Activated effector memory CD4-positive, alpha-beta T cell treated with anti-CD3 and anti-CD28 coated beads, Interleukin-2, amount 50 U/mL, for 16 hours (primary cell): ENCODE data around the gene NACAD.

ENCODE experiments used
- DNase-seq: peaks from one replicate; pipeline ENCODE4 v3.0.0-alpha.2; 2020

The NACAD gene

GRCh38 chr7:45087301-45088145, 1.2 kb downstream of the NACAD start:
- no peak for DNase-seq

- DNase-seq, result no peak
Measured at GRCh38 chr7:45086331-45087065, 2.3 kb downstream of the NACAD start.

- no peak for DNase-seq
Measured at GRCh38 chr7:45085619-45086200, 3.1 kb downstream of the NACAD start.

GRCh38 chr7:45084901-45085618, 3.7 kb downstream of the NACAD start:
- no peak for DNase-seq

GRCh38 chr7:45084336-45084735, 4.4 kb downstream of the NACAD start:
- DNase-seq, result no peak

- peak; percentile 59 for DNase-seq
Measured at GRCh38 chr7:45082831-45083331, 5.9 kb downstream of the NACAD start.

GRCh38 chr7:45082031-45082830, 6.5 kb downstream of the NACAD start:
- DNase-seq, result peak; percentile 49

- peak; percentile 57 for DNase-seq
Measured at GRCh38 chr7:45081670-45081974, 7.1 kb downstream of the NACAD start.

GRCh38 chr7:45080958-45081669, 7.7 kb downstream of the NACAD start:
- peak; percentile 60 for DNase-seq

GRCh38 chr7:45080265-45080957, 8.4 kb downstream of the NACAD start:
- DNase-seq, result peak; percentile 63

- DNase-seq, result peak; percentile 57
Measured at GRCh38 chr7:45078125-45078681, 10.6 kb downstream of the NACAD start.

- DNase-seq, result peak; percentile 34
Measured at GRCh38 chr7:45077579-45077978, 11.2 kb downstream of the NACAD start.

GRCh38 chr7:45076946-45077345, 11.8 kb downstream of the NACAD start:
- DNase-seq, result peak; percentile 55

GRCh38 chr7:45075871-45076796, 12.6 kb downstream of the NACAD start:
- DNase-seq, result peak; percentile 50

- peak; percentile 38 for DNase-seq
Measured at GRCh38 chr7:45075355-45075644, 13.5 kb downstream of the NACAD start.

- peak; percentile 34 for DNase-seq
Measured at GRCh38 chr7:45074528-45075354, 14.0 kb downstream of the NACAD start.

- DNase-seq, result peak; percentile 53
Measured at GRCh38 chr7:45073786-45074527, 14.8 kb downstream of the NACAD start.
